NB4 (cell line): ENCODE data around the gene RUFY3.

ENCODE experiments used
- POLR2A ChIP-seq: IDR thresholded peaks from 2 replicates; pipeline ENCODE4 v1.6.1; 2011; ENCODE audit warnings: mild to moderate bottlenecking; ENCODE audit not compliant: insufficient read length; ENCODE audit errors: extremely low read depth
- TF ChIP-seq, protein P1 (sequence below): IDR thresholded peaks from one replicate; pipeline ENCODE4 v1.5.1; 2012; ENCODE audit warnings: low read depth, low read length

DNA sequence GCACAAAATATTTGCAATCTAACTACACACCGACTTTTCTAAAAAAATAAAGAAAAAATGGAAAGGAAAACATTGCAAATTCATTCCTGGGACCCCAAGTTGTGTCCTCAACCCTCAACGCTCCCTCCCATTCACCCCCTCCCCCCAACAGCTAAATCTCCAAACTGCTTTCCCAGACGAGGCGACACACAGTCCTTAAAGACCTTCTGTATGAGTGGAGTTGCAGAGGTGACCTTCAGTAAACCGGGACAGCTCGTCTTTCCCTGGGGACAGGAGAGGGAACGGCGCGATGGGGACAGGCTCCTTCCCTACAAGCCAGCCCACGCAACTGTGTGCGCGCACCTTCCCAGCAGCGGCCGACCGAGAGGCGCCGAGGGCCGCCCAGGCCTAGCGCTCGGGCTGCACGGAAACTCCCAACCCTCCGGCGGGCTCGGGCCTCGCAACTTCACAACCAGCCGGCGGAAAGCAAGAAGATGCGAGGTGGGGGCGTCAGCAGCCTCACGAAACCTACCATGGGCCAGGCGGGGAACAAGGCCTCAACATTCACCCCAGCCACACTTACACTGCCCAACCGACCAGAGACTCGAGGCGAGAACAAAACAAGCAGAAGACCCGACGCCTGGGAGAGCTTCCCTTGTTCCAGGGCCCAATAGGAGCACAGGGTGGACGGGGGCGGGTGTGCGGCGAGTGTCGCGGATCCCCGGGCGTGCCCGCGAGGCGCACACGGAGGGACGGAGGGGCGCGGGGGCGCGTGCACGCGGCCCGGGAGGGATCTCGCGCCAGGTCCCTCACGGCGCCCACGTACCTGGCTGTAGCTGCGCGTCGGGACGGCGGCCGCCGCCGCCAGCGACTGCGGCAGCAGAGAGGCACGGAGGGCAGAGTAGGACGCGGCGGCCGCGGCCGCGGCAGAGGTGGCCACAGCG, 117.2 kb downstream of the RUFY3 start:
- TF ChIP-seq, protein P1, sequence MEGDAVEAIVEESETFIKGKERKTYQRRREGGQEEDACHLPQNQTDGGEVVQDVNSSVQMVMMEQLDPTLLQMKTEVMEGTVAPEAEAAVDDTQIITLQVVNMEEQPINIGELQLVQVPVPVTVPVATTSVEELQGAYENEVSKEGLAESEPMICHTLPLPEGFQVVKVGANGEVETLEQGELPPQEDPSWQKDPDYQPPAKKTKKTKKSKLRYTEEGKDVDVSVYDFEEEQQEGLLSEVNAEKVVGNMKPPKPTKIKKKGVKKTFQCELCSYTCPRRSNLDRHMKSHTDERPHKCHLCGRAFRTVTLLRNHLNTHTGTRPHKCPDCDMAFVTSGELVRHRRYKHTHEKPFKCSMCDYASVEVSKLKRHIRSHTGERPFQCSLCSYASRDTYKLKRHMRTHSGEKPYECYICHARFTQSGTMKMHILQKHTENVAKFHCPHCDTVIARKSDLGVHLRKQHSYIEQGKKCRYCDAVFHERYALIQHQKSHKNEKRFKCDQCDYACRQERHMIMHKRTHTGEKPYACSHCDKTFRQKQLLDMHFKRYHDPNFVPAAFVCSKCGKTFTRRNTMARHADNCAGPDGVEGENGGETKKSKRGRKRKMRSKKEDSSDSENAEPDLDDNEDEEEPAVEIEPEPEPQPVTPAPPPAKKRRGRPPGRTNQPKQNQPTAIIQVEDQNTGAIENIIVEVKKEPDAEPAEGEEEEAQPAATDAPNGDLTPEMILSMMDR, result no peak
- no peak for TF ChIP-seq POLR2A
